ENCODE data around the gene GKAP1.

DNA sequence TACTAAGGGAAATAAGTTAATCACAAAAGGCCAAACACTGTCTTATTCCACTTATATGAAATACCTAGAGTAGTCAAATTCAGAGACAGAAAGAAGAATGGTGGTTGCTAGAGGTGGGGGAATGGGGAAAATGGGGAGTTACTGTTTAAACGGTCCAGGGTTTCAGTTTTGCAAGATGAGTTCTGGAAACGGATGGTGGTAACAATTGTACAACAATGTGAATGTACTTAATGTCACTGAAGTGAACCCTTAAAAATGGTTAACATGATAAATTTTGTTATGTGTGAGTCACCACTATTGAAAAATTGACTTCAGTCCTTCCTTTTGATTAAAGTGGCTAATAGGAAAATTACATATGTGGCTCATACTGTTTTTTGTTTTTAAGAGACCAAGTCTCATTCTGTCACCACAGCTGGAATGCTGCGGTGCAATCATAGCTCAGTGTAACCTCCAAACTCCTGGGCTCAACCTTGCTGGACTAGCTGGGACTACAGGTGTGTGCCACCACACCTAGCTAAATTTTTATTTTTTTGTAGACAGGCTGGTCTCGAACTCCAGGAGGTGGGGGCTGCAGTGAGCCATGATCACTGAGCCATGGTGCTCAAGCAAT, 118.5 kb downstream of the GKAP1 start:
- no peak for TF ChIP-seq EZH2 (IDR thresholded peaks at IDR 0.05; ENCODE audit: borderline replicate concordance, low read depth, low read length, poor library complexity, severe bottlenecking)
- TF ChIP-seq, protein P1, sequence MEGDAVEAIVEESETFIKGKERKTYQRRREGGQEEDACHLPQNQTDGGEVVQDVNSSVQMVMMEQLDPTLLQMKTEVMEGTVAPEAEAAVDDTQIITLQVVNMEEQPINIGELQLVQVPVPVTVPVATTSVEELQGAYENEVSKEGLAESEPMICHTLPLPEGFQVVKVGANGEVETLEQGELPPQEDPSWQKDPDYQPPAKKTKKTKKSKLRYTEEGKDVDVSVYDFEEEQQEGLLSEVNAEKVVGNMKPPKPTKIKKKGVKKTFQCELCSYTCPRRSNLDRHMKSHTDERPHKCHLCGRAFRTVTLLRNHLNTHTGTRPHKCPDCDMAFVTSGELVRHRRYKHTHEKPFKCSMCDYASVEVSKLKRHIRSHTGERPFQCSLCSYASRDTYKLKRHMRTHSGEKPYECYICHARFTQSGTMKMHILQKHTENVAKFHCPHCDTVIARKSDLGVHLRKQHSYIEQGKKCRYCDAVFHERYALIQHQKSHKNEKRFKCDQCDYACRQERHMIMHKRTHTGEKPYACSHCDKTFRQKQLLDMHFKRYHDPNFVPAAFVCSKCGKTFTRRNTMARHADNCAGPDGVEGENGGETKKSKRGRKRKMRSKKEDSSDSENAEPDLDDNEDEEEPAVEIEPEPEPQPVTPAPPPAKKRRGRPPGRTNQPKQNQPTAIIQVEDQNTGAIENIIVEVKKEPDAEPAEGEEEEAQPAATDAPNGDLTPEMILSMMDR (conservative IDR thresholded peaks at IDR 0.05; ENCODE audit: low read depth, low read length): no peak
